Right lobe of liver (tissue), 4 donors: ENCODE results near the gene ATRIP.

ENCODE experiments used
- CTCF ChIP-seq, 4 donors: fragments of 200-600 bp in 3 of 4; fragments of 450-650 bp in 1 of 4; IDR thresholded peaks; one replicate each; pipeline versions ENCODE4 v1.5.1 to v1.8.0; 2016 to 2022; ENCODE audit warnings: antibody characterized with exemption in 4 of 4, mild to moderate bottlenecking in 2 of 4
- POLR2A ChIP-seq: fragments of 450-650 bp; IDR thresholded peaks from one replicate; pipeline ENCODE4 v1.6.1; 2017; ENCODE audit warnings: antibody characterized with exemption, mild to moderate bottlenecking
- donor health status: DM: no; HTN: no; CAD: no.
- donor health status: DM: no; HTN: no; CAD: no.
- donor health status: DM: no; HTN: yes; CAD: no.

GRCh38 chr3:48406443-48407431, 39.8 kb upstream of the ATRIP start:
- TF ChIP-seq CTCF (IDR thresholded peaks at IDR 0.05) = no peak
- no peak for TF ChIP-seq POLR2A
